Measurements from ENCODE around the gene PPP6C. TPM values are rescaled to one million over a fixed set of nuclear protein-coding genes. Genes with fewer than 3 reads are reported as not detected.

PPP6C gene
- total and polyA plus RNA-seq, 2 experiments from 2014 or later = 27.5 to 31.8 TPM

- Histone ChIP-seq H3K9me2 (ENCODE audit: insufficient read depth) (no peaks in the 10 kb centered on the region), H3K79me2 (ENCODE audit: insufficient read depth) (no peaks in the 10 kb centered on the region), H3K36me3 (ENCODE audit: low read depth) (peaks cover 14% of the 10 kb centered on the region; the same call in 1 of the 2 replicates), H3K27ac (no peak overlapping the region), H3K4me3 (no peak overlapping the region), H3K27me3 (replicated peaks; ENCODE audit: insufficient read depth) (no peaks in the 10 kb centered on the region), H2AFZ (no peak overlapping the region), H3K9me3 (ENCODE audit: low read depth) (no peaks in the 10 kb centered on the region), H3K4me1 (ENCODE audit: insufficient read depth) (peaks cover 10% of the 10 kb centered on the region; the same call in 1 of the 2 replicates), H3K9ac (no peak overlapping the region; the same call in 1 of the 2 replicates), H4K20me1 (ENCODE audit: insufficient read depth) (no peaks in the 10 kb centered on the region), H3F3A (ENCODE audit: insufficient read depth) (peaks cover 45% of the 10 kb centered on the region), H3K4me2 (ENCODE audit: unreplicated experiment) (no peak overlapping the region)
- in situ Hi-C loops (cut with MboI) = loop anchor here (25.0 kb wide), 1 partner anchor 209 kb away; the partner anchor contains the start of gene GOLGA1
- TF ChIP-seq EZH2phosphoT487 (IDR thresholded peaks at IDR 0.05; ENCODE audit: insufficient read depth, low read depth) = no peak
- TF ChIP-seq EZH2 (IDR thresholded peaks at IDR 0.05; ENCODE audit: insufficient read depth, poor library complexity, severe bottlenecking) = no peak
- peak; percentile 45 for DNase-seq
- 49 to 61% methylated on average over 4 of the region's 4 CpGs for WGBS, 2 experiments (ENCODE audit: low coverage in 1 of 2, low lambda C conversion rate in 2 of 2, missing lambda C conversion rate in 2 of 2)
Measured at GRCh38 chr9:125146247-125146646, 43.4 kb downstream of the PPP6C start.

- Histone ChIP-seq H3K27me3 (replicated peaks; ENCODE audit: insufficient read depth) (no peaks in the 10 kb centered on the region), H3F3A (ENCODE audit: insufficient read depth) (peaks cover 46% of the 10 kb centered on the region), H3K4me3 (no peak overlapping the region), H4K20me1 (ENCODE audit: insufficient read depth) (no peaks in the 10 kb centered on the region), H3K79me2 (ENCODE audit: insufficient read depth) (no peaks in the 10 kb centered on the region), H3K4me1 (ENCODE audit: insufficient read depth) (peaks cover 17% of the 10 kb centered on the region; the same call in 1 of the 2 replicates), H3K36me3 (ENCODE audit: low read depth) (peaks cover 14% of the 10 kb centered on the region; the same call in 1 of the 2 replicates), H3K9me3 (ENCODE audit: low read depth) (no peaks in the 10 kb centered on the region), H3K27ac (no peak overlapping the region), H3K9me2 (ENCODE audit: insufficient read depth) (no peaks in the 10 kb centered on the region), H3K9ac (no peak overlapping the region), H3K4me2 (ENCODE audit: unreplicated experiment) (no peak overlapping the region), H2AFZ (no peak overlapping the region)
- 70 to 76% methylated on average over 4 of the region's 4 CpGs for WGBS, 2 experiments (ENCODE audit: low coverage in 1 of 2, low lambda C conversion rate in 2 of 2, missing lambda C conversion rate in 2 of 2)
- no peak for DNase-seq
- TF ChIP-seq EZH2phosphoT487 (IDR thresholded peaks at IDR 0.05; ENCODE audit: insufficient read depth, low read depth) (no peak), EZH2 (IDR thresholded peaks at IDR 0.05; ENCODE audit: insufficient read depth, poor library complexity, severe bottlenecking) (no peak)
- in situ Hi-C loops (cut with MboI) = loop anchor here (25.0 kb wide), 1 partner anchor 208 kb away; the partner anchor contains the start of gene GOLGA1
Measured at GRCh38 chr9:125145425-125145824, 44.2 kb downstream of the PPP6C start.

GRCh38 chr9:125143377-125144090 is 46.1 kb downstream of the PPP6C start, which contains the start of gene SCAI:
SCAI (minus strand) TSS chr9:125143528; CDS start chr9:125143437, 91 bp downstream.
- peak within 1 kb of the TSS; percentile 30 for H3K9ac ChIP-seq
- in situ Hi-C loops (cut with MboI) = loop anchor here (25.0 kb wide), 1 partner anchor 206 kb away; the partner anchor contains the start of gene GOLGA1
- DNase-seq = peak; percentile 100
- H3K4me1 ChIP-seq (ENCODE audit: insufficient read depth) = peaks cover 17% of the 10 kb centered on the region; the same call in 1 of the 2 replicates
- H3F3A ChIP-seq (ENCODE audit: insufficient read depth) = peaks cover 46% of the 10 kb centered on the region
- no peak within 1 kb of the TSS for H3K27ac ChIP-seq
- H3K9me3 ChIP-seq (ENCODE audit: low read depth) = no peaks in the 10 kb centered on the region
- peak within 1 kb of the TSS; percentile 48; the same call in 1 of the 2 replicates for H2AFZ ChIP-seq
- no peaks in the 10 kb centered on the region for H3K9me2 ChIP-seq (ENCODE audit: insufficient read depth)
- H3K79me2 ChIP-seq (ENCODE audit: insufficient read depth) = peaks cover 12% of the 10 kb centered on the region; the same call in 1 of the 2 replicates
- no peak for TF ChIP-seq EZH2phosphoT487 (IDR thresholded peaks at IDR 0.05; ENCODE audit: insufficient read depth, low read depth)
- H4K20me1 ChIP-seq (ENCODE audit: insufficient read depth) = no peaks in the 10 kb centered on the region
- H3K4me2 ChIP-seq (ENCODE audit: unreplicated experiment) = peak within 1 kb of the TSS; percentile 59
- H3K27me3 ChIP-seq (replicated peaks; ENCODE audit: insufficient read depth) = no peaks in the 10 kb centered on the region
- no peaks in the 10 kb centered on the region; the same call in 1 of the 2 replicates for H3K36me3 ChIP-seq (ENCODE audit: low read depth)
- WGBS, 2 experiments (ENCODE audit: low coverage in 1 of 2, low lambda C conversion rate in 2 of 2, missing lambda C conversion rate in 2 of 2) = 1% methylated on average over 44 to 46 of the region's 46 CpGs
- H3K4me3 ChIP-seq = peak within 1 kb of the TSS; percentile 67

GRCh38 chr9:125142560-125143376 is 46.8 kb downstream of the PPP6C start:
- no peak overlapping the region for H3K27ac ChIP-seq
- 5 to 17% methylated on average over 11 to 54 of the region's 54 CpGs for WGBS, 2 experiments (ENCODE audit: low coverage in 1 of 2, low lambda C conversion rate in 2 of 2, missing lambda C conversion rate in 2 of 2)
- in situ Hi-C loops (cut with MboI) = loop anchor here (25.0 kb wide), 1 partner anchor 205 kb away; the partner anchor contains the start of gene GOLGA1

More at GRCh38 chr9:125142560-125143376, 46.8 kb downstream of the PPP6C start:
- Histone ChIP-seq H3K9me3 (ENCODE audit: low read depth) (no peaks in the 10 kb centered on the region), H3K79me2 (ENCODE audit: insufficient read depth) (peaks cover 12% of the 10 kb centered on the region; the same call in 1 of the 2 replicates), H3K4me2 (ENCODE audit: unreplicated experiment) (peak overlapping the region; percentile 59), H3K27me3 (replicated peaks; ENCODE audit: insufficient read depth) (no peaks in the 10 kb centered on the region), H3K9ac (peak overlapping the region; percentile 30), H3F3A (ENCODE audit: insufficient read depth) (peaks cover 49% of the 10 kb centered on the region), H4K20me1 (ENCODE audit: insufficient read depth) (no peaks in the 10 kb centered on the region), H2AFZ (peak overlapping the region; percentile 48; the same call in 1 of the 2 replicates), H3K36me3 (ENCODE audit: low read depth) (no peaks in the 10 kb centered on the region; the same call in 1 of the 2 replicates), H3K9me2 (ENCODE audit: insufficient read depth) (no peaks in the 10 kb centered on the region), H3K4me3 (peak overlapping the region; percentile 67), H3K4me1 (ENCODE audit: insufficient read depth) (peaks cover 18% of the 10 kb centered on the region; the same call in 1 of the 2 replicates)
- DNase-seq = peak; percentile 17
- TF ChIP-seq EZH2phosphoT487 (IDR thresholded peaks at IDR 0.05; ENCODE audit: insufficient read depth, low read depth) (no peak), EZH2 (IDR thresholded peaks at IDR 0.05; ENCODE audit: insufficient read depth, poor library complexity, severe bottlenecking) (no peak)

Measured in GM23248 (cell line).